Testis (tissue), 2 donors: ENCODE measurements around the gene DCLK1.

Experiments used
- POLR2A ChIP-seq: fragments of 450-650 bp; IDR thresholded peaks from one replicate; pipeline ENCODE4 v1.6.1; 2017; ENCODE audit warnings: antibody characterized with exemption, mild to moderate bottlenecking, moderate library complexity
- TF ChIP-seq, protein P1 (sequence below), 3 experiments: fragments of 450-650 bp in 2 of 3; fragments of 200-600 bp in 1 of 3; sonication (generic) in 1 of 3; IDR thresholded peaks; one replicate each; pipeline ENCODE4 v1.5.1; 2016 to 2019; ENCODE audit warnings: antibody characterized with exemption in 3 of 3, mild to moderate bottlenecking in 2 of 3, moderate library complexity in 1 of 3

DNA sequence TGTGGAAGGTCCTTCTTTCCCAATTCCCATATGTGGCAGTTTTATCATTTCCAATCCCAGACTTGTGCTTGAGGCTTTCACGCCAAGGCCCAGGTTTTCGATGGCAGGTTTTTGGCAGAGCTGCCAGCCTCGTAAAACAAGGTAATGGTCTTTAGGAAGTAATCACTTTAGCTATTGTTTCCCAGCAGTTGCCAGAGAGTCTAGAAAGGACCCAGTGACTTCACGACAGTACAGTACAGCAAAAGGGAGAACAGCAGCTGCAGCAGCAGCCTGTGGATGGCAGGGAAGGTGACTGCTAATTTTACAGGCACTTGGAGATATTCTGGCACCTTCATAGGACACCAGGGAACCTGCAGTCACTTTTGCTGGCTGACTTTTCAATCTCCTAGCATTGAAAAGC is 363.1 kb downstream of the DCLK1 start:
- TF ChIP-seq, protein P1, sequence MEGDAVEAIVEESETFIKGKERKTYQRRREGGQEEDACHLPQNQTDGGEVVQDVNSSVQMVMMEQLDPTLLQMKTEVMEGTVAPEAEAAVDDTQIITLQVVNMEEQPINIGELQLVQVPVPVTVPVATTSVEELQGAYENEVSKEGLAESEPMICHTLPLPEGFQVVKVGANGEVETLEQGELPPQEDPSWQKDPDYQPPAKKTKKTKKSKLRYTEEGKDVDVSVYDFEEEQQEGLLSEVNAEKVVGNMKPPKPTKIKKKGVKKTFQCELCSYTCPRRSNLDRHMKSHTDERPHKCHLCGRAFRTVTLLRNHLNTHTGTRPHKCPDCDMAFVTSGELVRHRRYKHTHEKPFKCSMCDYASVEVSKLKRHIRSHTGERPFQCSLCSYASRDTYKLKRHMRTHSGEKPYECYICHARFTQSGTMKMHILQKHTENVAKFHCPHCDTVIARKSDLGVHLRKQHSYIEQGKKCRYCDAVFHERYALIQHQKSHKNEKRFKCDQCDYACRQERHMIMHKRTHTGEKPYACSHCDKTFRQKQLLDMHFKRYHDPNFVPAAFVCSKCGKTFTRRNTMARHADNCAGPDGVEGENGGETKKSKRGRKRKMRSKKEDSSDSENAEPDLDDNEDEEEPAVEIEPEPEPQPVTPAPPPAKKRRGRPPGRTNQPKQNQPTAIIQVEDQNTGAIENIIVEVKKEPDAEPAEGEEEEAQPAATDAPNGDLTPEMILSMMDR (IDR thresholded peaks at IDR 0.05): no peak
- no peak for TF ChIP-seq POLR2A
